ENCODE measurements around the gene UTF1.

Gene UTF1

DNA sequence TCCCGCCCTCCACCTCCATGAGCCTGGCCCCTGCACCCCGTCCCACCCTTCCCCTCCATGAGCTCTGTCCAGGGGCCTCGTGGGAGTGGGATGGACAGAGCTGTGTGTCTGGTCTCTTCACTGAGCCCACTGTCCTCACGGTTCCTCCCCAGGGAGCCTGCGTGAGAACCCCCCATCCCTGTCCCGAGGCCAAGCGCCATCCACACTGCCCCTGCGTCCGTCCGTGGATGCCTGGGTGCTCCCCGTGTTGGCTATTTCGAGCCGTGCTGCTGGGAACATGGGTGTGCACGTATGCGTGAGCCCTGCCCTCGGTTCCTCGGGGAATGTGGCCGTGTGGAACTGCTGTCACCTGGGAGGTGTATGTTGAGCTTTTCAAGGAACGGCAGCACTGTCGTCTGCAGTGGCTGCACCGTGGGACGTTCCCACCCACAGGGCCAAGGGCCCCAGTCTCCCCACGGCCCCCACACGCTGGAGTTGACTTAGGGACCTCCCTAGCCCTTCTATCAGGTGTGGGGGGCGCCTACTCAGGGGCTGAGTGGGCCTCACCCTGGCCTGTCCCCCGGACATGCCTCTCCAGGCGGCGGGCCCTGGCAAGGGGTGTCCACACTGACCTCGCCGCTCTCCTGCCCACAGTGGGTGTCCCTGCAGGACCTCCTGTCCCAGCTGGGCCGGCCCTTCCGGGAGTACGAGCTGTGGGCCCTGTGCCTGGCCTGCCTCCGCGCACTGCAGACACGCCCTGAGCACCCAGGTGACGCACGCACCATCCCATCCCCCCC, 41.9 kb upstream of the UTF1 start:
- in situ Hi-C loops (cut with HindIII; ENCODE audit: low pct_unique_long_range_greater_than_20kb, low sequenced_read_pairs) = no loop called here
- no peak for DNase-seq (ENCODE audit: low read depth in 1 of 2, low spot score in 1 of 2)
- TF ChIP-seq JUND (IDR thresholded peaks at IDR 0.05; ENCODE audit: low read depth) = no peak

DNA sequence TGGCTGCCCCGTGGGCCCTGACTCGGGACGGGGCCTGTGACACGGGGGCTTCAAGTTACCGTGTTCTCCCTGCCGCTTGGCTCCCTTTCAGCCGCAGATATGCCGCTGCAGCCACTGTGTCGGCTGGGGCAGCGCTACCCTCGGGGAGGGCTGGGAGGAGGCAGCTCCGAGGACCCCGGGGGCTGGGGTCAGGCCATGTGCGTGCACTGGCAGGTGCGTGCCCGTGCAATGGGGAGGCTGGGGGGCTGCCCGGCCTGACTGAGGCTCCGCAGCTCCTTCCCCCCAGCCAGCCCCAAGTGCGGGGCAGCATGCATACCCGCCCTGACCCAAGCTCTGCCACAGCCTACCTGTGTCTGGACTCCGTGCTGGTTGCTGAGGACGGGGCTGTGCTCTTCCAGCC, 40.8 kb upstream of the UTF1 start:
- in situ Hi-C loops (cut with HindIII; ENCODE audit: low pct_unique_long_range_greater_than_20kb, low sequenced_read_pairs) = no loop called here
- DNase-seq (ENCODE audit: low read depth in 1 of 2, low spot score in 1 of 2) = no peak
- TF ChIP-seq JUND (IDR thresholded peaks at IDR 0.05; ENCODE audit: low read depth) = no peak

DNA sequence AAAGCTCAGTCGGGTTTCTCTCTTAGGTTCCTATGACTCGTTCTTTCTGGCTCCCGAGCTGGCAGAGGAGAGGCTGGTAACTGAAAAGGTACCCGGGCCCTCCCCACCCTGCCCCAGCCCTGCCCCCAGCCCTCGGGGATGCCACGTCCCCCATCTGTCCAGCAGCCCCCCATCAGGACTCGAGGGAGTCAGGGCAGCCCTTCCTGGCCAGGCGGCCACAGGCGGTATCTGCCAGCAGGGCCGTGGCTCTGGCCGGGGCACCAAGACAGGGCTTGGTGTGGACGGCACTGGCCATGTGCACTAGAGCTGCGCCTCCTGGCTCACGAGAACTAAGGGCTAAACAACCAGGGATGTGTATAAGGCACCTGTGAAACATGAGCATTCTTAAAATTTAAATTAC, 40.3 kb upstream of the UTF1 start:
- in situ Hi-C loops (cut with HindIII; ENCODE audit: low pct_unique_long_range_greater_than_20kb, low sequenced_read_pairs) = no loop called here
- TF ChIP-seq JUND (IDR thresholded peaks at IDR 0.05; ENCODE audit: low read depth) = no peak
- no peak for DNase-seq (ENCODE audit: low read depth in 1 of 2, low spot score in 1 of 2)

DNA sequence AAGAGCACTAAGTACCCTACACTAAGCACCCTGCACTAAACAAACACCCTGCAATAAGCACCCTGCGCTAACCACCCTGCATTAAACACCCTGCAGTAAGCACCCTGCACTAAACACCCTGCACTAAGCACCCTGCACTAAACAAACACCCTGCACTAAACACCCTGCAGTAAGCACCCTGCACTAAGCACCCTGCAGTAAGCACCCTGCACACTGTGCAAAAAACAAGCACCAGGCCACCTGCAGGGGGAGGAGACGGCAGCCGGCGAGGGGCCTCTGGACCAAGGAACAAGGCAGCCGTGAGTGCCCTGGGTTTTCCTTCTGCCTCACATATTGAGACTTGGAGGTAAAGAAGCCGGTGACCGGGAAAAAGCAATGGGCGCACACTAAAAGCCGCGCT, 39.8 kb upstream of the UTF1 start:
- TF ChIP-seq JUND (IDR thresholded peaks at IDR 0.05; ENCODE audit: low read depth) = no peak
- in situ Hi-C loops (cut with HindIII; ENCODE audit: low pct_unique_long_range_greater_than_20kb, low sequenced_read_pairs) = no loop called here
- no peak for DNase-seq (ENCODE audit: low read depth in 1 of 2, low spot score in 1 of 2)

DNA sequence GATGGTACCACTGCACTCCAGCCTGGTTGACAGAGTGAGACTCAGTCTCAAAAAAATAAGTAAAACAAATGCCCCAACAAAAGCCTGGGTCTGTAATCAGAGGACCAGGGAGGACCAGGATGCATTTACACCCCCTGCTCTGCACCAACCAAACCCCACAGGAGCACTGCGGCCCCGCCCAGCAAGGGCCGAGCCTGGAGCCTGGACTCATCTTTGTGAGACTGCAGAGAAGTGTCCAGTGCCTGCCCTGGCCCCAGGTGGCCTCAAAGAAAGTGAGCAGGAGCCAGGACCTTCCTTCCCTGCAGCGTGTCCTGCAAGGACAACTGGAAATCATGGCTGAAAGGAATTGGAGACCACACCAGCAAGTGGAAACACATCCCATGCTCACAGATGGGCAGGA, 38.4 kb upstream of the UTF1 start:
- in situ Hi-C loops (cut with HindIII; ENCODE audit: low pct_unique_long_range_greater_than_20kb, low sequenced_read_pairs) = no loop called here
- DNase-seq (ENCODE audit: low read depth in 1 of 2, low spot score in 1 of 2) = no peak
- no peak for TF ChIP-seq JUND (IDR thresholded peaks at IDR 0.05; ENCODE audit: low read depth)

DNA sequence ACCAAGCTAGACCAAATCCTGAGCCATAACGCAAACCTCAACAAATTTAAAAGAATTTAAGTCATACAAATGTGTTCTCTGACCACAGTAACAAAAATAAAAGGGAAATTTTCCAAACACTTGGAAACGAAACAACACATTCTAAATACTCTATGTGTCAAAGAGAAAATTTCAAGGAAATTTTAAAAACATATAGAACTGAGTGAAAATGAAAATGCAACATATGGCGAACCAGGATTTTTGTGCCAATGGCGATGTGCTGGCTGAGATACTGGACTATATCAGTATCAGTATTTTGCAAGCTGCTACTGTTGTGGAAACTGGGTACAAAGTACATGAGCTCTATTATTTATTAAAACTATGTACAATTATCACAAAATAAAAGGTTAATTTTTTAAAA, 35.9 kb upstream of the UTF1 start:
- TF ChIP-seq JUND (IDR thresholded peaks at IDR 0.05; ENCODE audit: low read depth) = no peak
- in situ Hi-C loops (cut with HindIII; ENCODE audit: low pct_unique_long_range_greater_than_20kb, low sequenced_read_pairs) = no loop called here
- DNase-seq (ENCODE audit: low read depth in 1 of 2, low spot score in 1 of 2) = no peak

DNA sequence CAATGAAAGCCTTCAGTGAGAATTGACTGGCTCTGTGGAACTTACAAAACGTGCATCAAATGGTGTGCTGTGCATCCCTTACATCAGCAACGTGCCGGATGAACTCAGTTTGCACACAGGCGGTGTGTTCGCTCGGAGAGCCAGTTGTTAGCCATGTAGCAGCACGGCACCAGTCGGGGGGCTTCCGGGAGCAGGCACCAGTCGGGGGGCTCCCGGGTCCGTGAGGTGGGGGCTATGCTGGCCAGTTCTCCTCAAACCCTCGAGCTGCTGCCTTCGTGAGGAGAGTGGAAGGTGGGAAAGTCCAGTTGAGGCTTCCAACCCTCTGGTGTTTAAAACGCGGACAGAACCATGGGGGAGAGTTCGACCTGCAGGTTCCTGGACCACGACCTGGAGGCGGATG, 34.9 kb upstream of the UTF1 start:
- in situ Hi-C loops (cut with HindIII; ENCODE audit: low pct_unique_long_range_greater_than_20kb, low sequenced_read_pairs) = no loop called here
- TF ChIP-seq JUND (IDR thresholded peaks at IDR 0.05; ENCODE audit: low read depth) = no peak
- no peak for DNase-seq (ENCODE audit: low read depth in 1 of 2, low spot score in 1 of 2)

DNA sequence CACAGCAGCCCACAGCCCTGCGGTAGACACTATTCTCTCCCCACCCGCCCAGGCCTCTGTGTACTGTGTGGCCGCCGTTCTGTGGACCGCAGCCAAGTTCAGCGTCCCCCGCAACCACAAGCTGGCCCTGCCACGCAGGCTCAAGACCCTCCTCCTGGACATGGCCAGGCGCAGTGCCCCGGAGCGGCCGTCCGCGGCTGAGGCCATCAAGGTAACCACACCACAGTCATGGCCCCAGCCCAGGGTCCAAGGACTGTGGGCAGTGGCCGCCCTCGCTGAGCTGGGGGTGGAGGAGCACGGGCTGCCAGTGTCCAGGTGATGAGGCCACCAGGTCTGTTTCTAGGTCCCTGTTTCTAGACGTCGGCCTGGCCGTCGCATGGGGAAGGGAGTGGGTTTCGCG, 34.4 kb upstream of the UTF1 start:
- no peak for DNase-seq (ENCODE audit: low read depth in 1 of 2, low spot score in 1 of 2)
- in situ Hi-C loops (cut with HindIII; ENCODE audit: low pct_unique_long_range_greater_than_20kb, low sequenced_read_pairs) = no loop called here
- TF ChIP-seq JUND (IDR thresholded peaks at IDR 0.05; ENCODE audit: low read depth) = no peak

DNA sequence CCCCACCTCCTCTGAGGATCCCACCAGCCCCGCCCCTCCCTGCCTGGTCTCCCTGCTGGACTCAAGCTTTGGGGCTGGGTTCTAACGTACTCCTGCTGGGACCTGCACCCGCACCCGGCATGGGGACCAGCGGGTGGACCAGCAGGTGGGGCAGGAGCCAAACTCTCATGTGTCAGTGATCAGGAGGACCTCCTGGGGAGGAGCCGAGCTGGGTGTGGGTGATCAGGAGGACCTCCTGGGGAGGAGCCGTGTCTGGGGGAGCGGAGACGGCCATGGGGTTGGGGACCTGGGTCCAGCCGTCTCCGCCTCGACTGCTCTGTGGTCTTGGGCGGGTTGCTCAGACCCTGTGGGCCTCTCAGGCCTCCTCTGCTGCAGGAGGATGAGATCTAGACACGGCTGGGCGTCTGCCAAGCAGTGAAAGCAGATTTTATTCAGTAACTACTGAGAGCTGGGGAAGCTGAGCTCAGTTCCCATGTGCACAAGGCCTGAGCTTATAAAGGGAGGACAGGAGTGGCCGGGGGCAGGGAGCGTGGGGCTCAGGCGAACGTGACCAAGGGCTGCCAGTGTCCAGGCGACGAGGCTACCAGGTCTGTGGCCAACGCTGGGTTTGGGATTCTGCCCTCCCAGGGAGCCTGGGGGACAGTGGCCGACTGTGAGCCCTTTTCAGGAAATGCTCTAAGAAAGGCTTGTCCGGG, 33.6 kb upstream of the UTF1 start:
- in situ Hi-C loops (cut with HindIII; ENCODE audit: low pct_unique_long_range_greater_than_20kb, low sequenced_read_pairs) = no loop called here
- no peak for TF ChIP-seq JUND (IDR thresholded peaks at IDR 0.05; ENCODE audit: low read depth)
- DNase-seq (ENCODE audit: low read depth in 1 of 2, low spot score in 1 of 2) = no peak

DNA sequence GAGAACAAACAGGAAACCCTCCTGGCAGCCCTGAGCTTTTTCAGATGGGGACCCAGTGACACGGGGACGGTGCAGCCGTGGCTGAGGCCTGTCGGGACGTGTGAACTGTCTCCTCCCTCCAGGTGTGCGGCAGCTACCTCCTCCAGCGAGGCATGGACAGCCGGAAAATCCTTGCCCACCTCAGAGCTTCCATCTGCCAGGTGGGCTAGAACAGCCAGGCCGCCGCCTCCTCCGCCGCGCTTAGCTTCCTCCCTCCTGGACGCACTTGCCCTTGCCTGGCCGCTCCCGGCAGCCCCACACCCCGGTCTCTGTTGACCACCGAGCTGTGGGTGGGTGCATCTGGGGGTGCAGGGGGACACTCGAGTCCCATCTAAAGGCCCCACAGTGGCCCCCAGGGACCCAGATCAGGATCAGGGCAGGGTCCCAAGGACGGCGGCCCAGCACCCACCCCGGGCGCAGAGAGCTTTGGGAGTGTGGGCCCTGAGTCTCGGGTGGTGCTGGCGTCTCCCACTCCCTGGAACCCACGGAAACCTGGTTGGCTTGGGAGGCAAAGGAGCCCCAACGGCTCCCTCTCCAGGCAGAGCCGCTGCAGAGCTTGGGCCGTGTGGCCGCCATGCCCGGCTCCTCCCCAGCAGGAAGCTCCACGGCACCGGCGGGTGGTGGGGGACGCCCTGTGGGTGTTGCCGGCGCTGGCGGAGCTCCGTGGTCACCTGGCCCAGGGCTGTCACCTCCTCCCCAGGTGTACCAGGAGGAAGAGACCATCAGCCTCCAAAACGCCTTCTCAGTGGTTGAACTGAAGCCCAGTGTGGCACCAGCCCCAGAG, 32.9 kb upstream of the UTF1 start:
- TF ChIP-seq JUND (IDR thresholded peaks at IDR 0.05; ENCODE audit: low read depth) = no peak
- no peak for DNase-seq (ENCODE audit: low read depth in 1 of 2, low spot score in 1 of 2)
- in situ Hi-C loops (cut with HindIII; ENCODE audit: low pct_unique_long_range_greater_than_20kb, low sequenced_read_pairs) = no loop called here

DNA sequence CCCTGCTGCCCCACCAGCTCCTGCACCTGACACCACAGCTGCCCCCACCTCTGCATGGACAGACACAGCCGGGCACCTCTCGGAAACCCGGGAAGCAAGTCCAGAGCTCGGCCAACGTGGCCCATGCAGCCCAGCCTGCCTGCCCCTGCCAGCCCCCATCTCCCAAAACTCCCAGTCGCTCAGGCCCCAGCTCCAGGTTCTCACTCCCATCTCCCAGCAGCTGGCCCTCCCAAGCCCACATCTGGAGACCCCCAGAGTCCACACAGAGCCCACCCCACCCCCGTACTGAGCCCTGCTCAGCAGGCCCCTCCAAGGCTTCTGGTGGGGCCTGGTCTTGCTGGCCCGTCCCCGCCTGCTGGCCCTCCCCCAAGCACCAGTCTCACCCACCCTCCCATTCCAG, 32.2 kb upstream of the UTF1 start:
- in situ Hi-C loops (cut with HindIII; ENCODE audit: low pct_unique_long_range_greater_than_20kb, low sequenced_read_pairs) = no loop called here
- DNase-seq (ENCODE audit: low read depth in 1 of 2, low spot score in 1 of 2) = no peak
- TF ChIP-seq JUND (IDR thresholded peaks at IDR 0.05; ENCODE audit: low read depth) = no peak

DNA sequence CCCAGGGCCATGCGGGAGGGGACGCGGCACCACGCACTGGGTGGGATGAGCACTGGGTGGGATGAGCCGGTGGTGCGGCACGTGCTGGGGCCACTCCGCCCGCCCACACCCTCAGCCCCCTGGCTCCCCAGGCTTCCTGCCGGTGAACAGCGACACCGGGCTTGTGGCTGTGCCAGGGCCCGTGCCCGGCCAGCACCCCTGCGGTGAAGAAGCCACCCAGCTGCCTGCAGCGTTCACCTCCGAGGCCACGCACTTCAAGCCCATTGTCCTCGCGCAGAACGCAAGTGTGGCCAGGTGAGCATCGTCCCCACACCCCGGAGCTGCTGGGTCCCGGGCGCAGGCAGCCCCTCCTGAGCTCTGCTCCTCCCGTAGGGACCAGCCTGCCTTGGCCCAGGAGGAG, 31.8 kb upstream of the UTF1 start:
- no peak for TF ChIP-seq JUND (IDR thresholded peaks at IDR 0.05; ENCODE audit: low read depth)
- in situ Hi-C loops (cut with HindIII; ENCODE audit: low pct_unique_long_range_greater_than_20kb, low sequenced_read_pairs) = no loop called here
- DNase-seq (ENCODE audit: low read depth in 1 of 2, low spot score in 1 of 2) = no peak

Measured in T47D (cell line).